ENCODE results near the gene ADAM12. TPM values are rescaled to one million over a fixed set of nuclear protein-coding genes. Genes with fewer than 3 reads are reported as not detected.

Gene ADAM12
- total RNA-seq = 0.28 TPM in 1 of 2 replicates, not detected in the other

GRCh38 chr10:126387931-126388911 is at the start of gene ADAM12:
Gene ADAM12 (minus strand): TSS chr10:126388477. CDS start chr10:126388145, 332 bp downstream.

Data from nasal cavity respiratory epithelium epithelial cell of viscerocranial mucosa (primary cell).